GM19240 (cell line): ENCODE measurements around the gene IL11RA.

Experiments
- DNase-seq: peaks from one replicate; pipeline ENCODE4 v3.0.0; 2011; ENCODE audit warnings: low spot score; ENCODE audit not compliant: insufficient read length

The IL11RA gene

GRCh38 chr9:34652602-34653000 is 616 bp downstream of the IL11RA start:
- no peak for DNase-seq

DNA sequence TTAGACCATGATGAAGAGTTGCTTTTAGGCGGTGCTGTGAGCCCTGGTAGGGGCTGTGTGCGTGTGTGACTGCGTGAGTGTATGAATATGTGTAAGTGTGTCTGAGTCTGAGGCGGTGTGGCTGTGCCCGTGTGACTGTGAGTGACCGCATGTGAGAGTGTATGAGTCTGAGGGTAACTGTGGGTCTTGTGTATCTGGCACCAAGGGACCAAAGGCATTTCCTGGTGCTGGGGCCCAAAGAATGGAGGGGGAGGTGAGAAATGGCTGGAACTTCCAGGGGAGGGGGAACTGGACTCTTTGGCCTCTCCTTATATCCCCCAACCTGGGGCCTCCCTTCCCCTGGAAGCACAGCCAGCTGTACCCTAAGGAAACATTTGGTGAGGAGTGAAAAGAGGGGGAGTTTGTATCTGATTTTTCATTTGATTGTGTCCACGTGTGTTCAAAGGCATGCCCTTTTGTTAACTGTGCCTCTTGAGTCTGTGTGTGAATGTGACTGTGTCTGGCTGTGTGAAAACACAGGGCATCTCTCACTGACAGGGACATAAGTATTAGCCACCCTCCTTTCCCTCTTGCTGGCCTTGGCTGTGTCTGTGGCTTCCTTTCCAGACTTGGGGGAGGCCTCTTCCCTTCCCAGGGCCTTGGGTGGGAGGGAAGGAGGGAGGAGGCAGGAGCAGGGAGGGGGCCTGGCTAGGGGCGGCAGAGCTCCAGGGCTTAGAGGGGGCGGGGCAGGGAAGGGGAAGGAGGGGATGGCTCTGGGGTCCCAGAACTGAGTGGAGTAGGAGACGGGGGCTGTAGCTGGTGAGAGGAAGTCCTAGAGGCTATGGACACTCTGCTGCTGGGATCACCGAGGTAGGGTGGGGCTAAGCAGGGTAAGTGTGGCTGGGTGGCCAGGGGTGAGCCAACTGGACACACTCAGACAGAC is 1.4 kb downstream of the IL11RA start:
- no peak for DNase-seq

GRCh38 chr9:34654323-34655051 is 2.5 kb downstream of the IL11RA start:
- no peak for DNase-seq

DNA sequence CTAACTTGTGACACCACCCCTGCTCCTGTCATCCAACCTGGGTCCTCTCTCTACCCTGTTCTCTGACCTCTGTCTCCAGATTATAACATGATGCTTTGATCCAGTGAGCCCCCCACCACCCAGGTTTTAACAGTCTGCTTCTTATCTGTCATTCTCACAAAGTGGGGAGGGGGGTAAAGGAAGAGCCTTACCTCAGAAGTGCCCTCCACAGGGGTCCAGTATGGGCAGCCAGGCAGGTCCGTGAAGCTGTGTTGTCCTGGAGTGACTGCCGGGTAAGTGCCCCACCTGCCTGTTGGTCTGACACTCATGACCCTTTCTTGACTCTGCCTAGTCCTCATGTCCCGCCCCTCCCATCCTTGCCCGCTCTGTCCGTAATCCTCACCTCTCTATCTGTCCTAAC is 3.4 kb downstream of the IL11RA start:
- DNase-seq, result no peak

- DNase-seq, result no peak
These were observed 5.0 kb downstream of the IL11RA start for GRCh38 chr9:34656992-34657391.

- DNase-seq, result no peak
These were observed 6.5 kb downstream of the IL11RA start for GRCh38 chr9:34658461-34658860.

- DNase-seq, result no peak
These were observed 7.7 kb downstream of the IL11RA start for GRCh38 chr9:34659592-34660253.

- DNase-seq, result no peak
These were observed 10.7 kb downstream of the IL11RA start, which contains the start of gene CCL27 for GRCh38 chr9:34662526-34663302. TSS of gene CCL27 (minus strand) at chr9:34662657. CDS start at chr9:34662633, 24 bp downstream.

GRCh38 chr9:34663303-34663605 is 11.3 kb downstream of the IL11RA start:
- DNase-seq, result no peak

DNA sequence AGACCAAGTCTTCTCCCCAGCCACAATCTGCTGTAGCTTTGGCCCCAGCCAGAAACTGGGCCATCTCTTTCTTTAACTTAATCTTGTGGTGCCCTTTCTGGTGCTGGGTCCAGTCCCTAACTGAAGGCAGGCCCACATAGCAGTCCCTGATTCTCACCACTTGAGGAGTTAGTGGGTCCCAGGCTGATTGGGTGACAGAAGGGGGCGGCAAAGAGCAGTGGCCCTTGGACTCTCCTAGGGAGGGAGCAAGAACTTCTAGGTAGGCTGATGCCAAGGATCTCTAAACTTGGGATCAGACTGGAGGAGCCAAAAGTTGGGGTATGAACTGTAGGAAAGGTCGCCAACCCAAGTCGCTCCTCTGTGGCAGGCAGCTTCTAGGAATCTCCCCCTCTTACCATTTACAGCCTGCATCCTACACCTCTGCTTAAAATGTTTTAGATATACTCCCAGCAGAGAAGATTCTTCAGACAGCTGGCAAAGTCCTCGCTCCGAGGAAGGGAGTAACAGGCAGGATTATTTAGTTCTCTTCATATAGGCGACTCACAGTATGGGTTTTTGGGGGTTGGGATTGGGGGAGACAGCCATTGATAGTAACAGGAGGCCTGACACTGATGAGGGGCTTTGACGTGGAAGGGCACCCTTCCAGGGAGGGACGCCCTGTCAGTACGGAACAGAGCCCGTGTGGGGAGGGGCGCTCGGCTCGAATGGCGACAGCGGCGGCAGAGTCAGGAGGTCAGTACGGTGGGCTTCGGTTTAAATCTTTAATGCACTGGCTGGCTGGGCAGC is 12.5 kb downstream of the IL11RA start:
- DNase-seq, result peak; percentile 61

- DNase-seq, result no peak
These were observed 13.0 kb downstream of the IL11RA start for GRCh38 chr9:34665067-34665380.

GRCh38 chr9:34665381-34666250 is 13.6 kb downstream of the IL11RA start:
- peak; percentile 72 for DNase-seq

DNA sequence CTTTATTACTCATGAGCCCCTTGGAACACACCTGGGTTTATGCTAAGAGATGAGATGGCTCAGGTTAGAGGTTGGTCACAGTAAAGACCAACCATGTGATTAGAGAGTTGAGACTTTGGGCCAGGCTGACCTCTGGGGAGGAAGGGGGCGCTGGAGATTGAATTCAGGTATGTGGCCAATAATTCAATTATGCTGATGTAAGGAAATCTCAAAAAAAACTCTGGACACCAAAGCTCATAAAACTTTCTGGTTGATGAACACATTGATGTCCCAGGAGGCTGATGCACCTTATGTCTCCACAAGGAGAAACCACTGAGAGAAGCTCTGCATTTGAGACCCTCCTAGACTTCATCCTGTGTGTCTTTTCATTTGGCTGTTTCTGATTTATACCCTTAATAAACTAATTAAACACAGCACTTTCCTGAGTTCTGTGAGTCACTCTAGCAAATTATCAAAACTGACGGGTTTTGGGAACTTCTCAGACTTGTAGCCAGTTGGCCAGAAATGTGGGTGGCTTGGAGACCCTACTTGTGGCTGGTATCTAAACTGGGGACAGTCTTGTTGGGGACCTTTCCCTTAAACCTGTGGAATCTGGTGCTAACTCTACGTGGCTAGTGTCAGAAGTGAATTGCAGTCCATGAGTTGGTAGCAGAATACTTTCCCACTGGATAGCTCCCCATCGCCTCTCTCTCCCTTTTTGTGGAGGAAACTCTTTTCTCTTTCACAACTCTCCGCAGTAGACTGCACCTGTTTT is 18.0 kb downstream of the IL11RA start:
- no peak for DNase-seq

DNA sequence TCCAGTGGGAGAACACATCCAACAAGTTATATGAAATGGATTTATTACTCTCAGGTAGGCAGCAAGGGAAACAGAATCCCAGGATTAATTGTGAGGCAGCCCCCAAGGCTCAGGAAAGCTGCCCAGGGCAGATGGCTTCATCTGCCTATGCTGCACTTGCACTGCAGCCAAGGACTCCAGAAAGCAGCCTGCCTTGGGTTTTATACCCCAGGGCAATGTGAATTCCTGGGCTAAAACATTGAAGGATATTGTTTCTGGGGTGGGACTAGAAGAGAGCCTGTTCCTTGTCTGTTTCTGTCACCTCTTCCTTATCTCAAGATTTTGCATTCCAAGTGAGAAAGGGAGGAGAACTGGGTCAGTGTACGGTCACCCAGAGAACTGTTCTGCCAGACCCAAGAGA is 19.3 kb downstream of the IL11RA start:
- DNase-seq, result no peak

- DNase-seq, result no peak
These were observed 22.5 kb downstream of the IL11RA start for GRCh38 chr9:34674440-34674839.

DNA sequence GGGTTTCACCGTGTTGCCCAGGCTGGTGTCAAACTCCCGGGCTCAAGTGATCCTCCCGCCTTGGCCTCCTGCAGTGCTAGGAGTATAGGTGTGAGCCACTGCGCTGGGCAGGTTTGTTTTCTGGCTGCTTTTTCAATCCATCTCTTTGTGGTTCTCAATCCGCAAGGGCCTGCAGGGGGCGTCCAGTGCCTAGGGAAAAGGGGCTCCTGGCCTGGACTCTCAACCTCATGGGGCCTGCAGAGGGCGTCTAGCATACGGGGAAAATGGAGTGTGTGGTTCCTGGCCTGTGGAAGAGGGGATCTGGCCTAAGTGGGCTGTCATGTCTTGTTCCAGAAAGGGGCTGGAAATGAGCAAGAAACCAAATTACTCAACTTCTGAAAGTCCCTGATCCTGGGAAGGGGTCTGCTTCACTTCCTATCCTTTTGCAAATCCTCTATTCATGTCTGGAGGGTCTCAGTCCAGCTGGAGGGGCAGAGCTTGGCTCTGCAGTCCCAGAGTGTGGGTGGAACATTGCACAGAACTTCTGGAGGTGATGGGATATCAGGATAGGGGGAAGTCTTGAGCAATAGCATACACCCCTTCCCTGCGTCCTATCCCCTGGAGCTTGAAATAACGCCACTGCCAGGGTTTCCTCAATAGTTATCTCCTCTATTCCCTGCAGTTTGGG is 23.2 kb downstream of the IL11RA start:
- DNase-seq, result peak; percentile 48

- no peak for DNase-seq
These were observed 23.9 kb downstream of the IL11RA start for GRCh38 chr9:34675869-34676268.

GRCh38 chr9:34684145-34684544 is 32.2 kb downstream of the IL11RA start:
- no peak for DNase-seq
